GM10266 (cell line): ENCODE measurements around the gene SRPX2.

Source experiments
- DNase-seq: peaks from one replicate; pipeline ENCODE4 v3.0.0; 2012; ENCODE audit errors: extremely low spot score
- TF ChIP-seq, protein P1 (sequence below): IDR thresholded peaks from 2 replicates; pipeline ENCODE4 v1.5.1; 2012; ENCODE audit warnings: mild to moderate bottlenecking, low read depth; ENCODE audit not compliant: control insufficient read depth, insufficient read depth; ENCODE audit errors: missing control alignments

Gene SRPX2

DNA sequence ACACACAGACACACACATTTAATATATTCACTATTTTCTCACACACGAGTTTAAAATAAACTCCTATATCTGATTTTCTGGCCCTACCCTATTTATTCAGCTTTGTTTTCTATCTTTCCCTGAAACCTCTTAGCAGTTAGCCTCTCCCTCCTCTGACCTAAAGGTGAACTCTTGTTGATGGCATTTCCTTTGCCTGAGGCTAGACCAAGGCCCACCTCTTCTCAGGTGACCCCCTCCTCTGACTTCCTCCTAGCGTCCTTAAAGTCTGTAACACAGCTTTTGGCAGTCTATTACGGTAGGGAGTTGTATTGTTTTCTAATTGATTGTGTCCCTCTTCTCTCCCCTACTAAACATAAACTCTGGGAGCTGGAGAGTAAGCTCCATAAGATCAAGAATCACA, 1.7 kb upstream of the SRPX2 start:
- TF ChIP-seq, protein P1, sequence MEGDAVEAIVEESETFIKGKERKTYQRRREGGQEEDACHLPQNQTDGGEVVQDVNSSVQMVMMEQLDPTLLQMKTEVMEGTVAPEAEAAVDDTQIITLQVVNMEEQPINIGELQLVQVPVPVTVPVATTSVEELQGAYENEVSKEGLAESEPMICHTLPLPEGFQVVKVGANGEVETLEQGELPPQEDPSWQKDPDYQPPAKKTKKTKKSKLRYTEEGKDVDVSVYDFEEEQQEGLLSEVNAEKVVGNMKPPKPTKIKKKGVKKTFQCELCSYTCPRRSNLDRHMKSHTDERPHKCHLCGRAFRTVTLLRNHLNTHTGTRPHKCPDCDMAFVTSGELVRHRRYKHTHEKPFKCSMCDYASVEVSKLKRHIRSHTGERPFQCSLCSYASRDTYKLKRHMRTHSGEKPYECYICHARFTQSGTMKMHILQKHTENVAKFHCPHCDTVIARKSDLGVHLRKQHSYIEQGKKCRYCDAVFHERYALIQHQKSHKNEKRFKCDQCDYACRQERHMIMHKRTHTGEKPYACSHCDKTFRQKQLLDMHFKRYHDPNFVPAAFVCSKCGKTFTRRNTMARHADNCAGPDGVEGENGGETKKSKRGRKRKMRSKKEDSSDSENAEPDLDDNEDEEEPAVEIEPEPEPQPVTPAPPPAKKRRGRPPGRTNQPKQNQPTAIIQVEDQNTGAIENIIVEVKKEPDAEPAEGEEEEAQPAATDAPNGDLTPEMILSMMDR, result no peak
- no peak for DNase-seq

DNA sequence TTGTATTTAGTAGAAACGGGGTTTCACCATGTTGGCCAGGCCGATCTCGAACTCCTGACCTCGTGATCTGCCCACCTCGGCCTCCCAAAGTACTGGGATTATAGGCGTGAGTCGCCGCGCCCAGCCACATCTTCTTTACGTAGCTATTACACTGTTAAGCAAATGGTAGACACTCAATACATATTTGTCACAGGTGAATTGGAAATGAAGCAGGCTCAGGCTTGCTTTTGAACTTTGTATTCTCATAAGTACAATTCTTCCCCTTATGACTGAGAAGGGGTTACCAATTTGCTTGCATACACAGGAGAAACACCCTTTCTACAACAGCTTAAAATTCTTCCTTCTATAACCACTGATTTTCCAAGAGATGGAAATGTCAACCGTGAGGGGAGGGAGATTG, 787 bp upstream of the SRPX2 start:
- DNase-seq, result no peak
- TF ChIP-seq, protein P1, result no peak

DNA sequence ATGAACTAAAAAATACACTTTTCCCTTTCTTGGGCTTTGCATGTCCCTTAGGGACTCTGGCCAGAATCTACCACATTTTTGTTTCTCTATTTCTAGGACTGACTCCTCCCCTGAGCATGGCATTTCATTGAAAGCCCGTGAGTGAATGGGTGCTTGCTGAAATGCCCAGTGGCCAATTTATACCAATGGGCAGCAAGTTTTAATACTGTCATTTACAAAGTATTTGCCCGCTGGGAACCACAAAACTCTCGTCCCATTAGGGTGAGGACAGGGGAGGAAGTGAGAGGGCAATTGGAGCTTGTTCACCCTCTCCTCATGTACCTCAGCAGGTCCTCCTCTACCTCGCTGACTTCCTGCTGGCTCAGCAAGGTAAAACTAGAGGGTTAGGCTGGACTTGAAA, 1.1 kb downstream of the SRPX2 start:
- no peak for DNase-seq
- TF ChIP-seq, protein P1, result no peak

DNA sequence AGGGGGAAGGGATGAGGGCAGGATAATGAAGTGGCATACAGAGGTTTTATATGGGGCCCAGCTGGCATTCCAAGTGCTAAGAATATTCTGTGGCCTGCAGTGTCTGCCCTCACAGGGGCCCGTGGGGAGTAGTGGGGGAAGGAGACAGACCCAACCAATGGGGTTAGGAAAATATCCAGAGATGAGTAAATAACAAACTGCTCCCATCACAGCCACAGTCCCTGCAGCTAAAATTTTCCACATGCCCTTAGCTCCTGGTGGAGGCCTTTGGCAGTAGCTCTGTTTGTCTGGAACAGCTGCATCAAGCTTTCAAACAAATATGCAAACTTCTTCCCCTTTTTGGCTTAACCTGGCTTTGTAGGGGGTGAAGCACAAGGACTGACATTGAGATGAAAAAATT, 3.1 kb downstream of the SRPX2 start:
- no peak for DNase-seq
- TF ChIP-seq, protein P1, result no peak

DNA sequence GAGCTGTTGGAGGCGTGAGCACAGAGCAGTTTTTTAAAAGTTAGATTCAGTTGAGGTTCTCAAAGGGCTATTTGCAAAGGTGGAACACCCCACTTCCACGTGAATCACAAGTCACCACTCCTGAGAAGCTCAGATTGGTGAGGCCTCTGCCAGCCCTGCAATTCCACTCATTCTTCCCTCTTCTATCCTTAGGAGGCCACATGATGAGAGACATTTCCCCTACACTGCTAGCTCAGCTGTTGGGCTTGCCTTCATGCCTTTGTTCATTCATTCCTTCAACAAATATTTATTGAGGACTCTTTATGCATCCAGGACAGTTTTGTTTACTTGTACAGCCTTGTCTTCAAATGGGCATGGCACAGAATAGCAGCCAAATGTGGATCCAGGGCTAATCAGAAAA, 3.7 kb downstream of the SRPX2 start:
- DNase-seq, result no peak
- TF ChIP-seq, protein P1, result no peak

DNA sequence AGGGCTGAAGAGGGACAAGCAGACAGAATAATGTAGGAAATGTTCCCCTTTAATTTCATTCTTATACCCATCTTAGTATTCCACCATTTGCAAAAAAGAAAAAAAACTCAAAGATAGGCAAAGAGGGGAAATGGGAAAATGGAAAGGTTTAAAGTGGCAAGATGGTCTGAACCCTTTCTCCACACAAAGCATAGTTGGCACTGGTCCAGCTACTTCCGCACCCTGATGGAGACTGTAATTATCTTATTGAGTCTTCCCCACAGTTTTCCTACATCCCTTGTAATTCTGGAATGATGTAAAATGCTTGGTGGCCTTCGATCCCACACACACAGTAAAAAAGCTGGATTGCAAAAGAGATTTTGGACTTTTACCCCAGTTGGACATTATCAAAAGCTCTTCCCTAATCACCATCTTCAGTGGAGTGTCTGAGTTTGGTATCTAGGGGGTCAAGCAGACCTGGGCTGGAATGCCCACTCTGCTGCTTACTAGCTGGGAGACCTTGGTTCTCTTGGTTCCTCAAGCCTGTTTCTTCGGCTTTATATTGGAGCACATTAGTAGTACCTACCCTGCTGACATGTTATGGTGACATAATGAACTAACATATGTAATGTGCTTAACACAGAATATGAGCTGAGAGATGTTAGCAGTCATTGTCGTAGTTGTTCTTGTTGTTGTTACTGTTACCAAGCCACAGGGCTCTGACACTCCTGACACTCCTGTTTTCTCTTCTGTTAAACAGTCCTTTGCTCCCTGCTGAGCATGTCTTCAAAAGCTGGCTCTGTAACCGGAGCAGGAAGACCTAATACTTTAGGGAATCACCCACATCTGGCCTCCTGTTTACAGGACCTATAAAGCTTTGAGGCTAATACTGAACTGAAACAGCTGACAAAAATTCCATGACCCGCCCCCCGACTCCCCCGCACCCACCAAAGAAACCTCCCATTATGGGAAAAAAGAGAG, 4.7 kb downstream of the SRPX2 start:
- DNase-seq, result no peak
- TF ChIP-seq, protein P1, result no peak
